ENCODE data around the gene ITM2C.

Gene ITM2C

GRCh38 chr2:230907361-230908091 is 42.8 kb downstream of the ITM2C start:
- DNase-seq (ENCODE audit: low read depth, low spot score), result no peak

GRCh38 chr2:230908092-230908594 is 43.4 kb downstream of the ITM2C start:
- no peak for DNase-seq (ENCODE audit: low read depth, low spot score)

DNA sequence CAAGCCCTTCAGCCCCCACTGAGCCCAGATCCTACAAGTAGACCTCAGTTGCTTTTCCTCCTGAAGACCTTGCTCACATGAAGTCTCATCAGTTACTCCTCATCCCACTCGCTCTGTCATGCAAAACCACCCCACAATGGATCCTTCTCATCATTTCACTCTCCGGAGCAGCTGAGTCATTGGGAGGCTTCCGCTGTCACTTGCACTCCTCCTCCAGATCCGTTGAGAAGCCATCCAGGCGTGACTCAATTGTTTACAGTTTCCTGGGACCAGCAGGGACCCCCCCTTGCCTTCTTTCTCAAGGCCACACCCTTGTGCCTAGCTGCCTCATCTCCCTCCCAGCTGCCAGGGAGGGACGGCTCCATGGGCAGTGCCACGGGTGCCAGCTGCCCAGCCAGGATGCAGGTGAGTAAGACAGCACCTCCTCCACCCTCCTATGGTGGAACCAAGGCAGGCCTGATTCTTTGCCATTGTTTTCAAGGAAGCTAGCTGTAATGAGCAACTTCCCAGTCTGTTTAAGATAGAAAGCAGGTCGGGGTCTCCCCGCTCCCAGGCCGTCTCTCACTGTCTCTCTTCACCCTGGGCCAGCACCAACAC is 44.0 kb downstream of the ITM2C start:
- DNase-seq (ENCODE audit: low read depth, low spot score), result peak; percentile 20

GRCh38 chr2:230909841-230910545 is 45.3 kb downstream of the ITM2C start:
- no peak for DNase-seq (ENCODE audit: low read depth, low spot score)

DNA sequence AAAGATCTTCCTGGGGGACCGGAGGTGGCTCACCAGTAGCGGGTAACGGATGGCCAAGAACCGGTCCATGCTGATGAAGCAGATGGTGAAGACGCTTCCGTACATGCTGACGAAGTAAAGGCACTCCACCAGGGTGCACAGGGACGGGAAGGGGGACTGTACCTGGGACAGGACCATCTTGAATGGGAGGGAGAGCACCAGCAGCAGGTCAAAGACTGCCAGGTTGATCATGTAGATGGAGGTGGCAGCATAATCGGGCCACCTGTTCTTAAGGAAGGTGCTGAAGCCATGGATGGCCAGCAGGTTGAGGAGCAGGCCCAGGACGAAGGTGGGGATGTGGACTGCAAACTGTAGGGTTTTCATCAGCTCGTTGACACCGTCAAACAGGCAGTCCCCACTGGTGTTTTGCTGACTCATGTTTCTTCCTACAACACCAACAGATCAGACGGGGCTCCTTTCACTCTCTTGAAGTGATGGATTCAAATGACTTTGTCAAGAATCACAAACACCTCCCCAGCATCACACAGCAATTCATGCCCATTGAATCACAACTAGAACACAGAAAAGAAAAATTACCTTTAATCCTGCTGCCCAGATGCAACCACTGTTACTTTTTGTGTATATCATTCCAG is 45.9 kb downstream of the ITM2C start:
- no peak for DNase-seq (ENCODE audit: low read depth, low spot score)

- no peak for DNase-seq (ENCODE audit: low read depth, low spot score)
Measured at GRCh38 chr2:230912046-230912445, 47.3 kb downstream of the ITM2C start.

DNA sequence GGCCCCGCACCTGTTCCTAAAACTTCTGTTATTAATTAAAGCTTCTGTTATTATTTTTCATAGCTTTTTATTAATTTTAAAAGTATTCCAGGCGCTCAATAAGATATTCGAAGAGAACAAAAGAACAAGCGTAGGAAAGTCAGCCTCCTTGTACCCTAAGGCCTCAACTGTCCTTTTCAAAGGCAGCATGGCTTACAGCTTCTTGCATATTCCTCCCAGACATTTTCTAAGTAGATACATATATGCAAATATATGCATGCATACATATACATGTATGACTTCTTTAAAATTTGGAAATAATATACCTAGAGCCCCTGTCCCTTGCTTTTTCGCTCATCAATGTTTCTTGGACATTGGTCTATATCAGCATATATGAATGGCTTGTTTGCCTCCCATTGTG is 48.0 kb downstream of the ITM2C start:
- no peak for DNase-seq (ENCODE audit: low read depth, low spot score)

DNA sequence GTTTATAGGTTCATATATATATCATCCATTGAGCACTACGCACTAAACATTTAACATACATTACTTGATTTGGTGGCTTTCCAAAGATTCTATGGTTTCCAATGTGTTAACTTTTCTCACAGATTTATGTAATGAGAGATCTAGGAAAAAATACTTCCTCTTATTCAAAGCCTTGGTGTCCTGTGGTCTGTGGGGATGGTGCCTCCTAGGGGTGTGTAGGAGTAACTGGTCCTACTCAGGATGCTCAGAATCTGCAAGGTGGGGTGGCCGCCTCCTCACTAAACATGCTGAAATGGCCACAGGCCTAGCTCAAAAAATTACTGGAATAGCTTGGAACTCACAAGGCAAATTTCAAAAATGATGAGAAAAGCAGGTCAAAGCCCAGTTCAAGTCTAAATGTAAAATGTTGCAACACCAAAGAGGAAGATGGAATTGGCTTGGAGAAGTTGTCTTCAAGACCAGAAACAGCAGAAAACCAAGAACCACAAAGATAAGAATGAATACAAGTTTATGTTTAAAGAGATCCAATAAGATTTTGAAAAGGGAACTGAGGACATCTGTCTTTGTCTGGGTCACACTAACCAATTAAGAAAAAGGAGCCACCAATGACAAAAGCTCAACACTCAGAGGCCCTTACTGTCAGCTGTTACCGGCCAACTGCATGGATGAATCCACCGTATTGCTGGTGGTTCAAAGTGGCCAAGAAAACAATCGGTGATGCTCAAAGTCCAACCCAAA is 48.8 kb downstream of the ITM2C start:
- DNase-seq (ENCODE audit: low read depth, low spot score), result no peak

GRCh38 chr2:230914886-230915285 is 50.1 kb downstream of the ITM2C start:
- no peak for DNase-seq (ENCODE audit: low read depth, low spot score)

DNA sequence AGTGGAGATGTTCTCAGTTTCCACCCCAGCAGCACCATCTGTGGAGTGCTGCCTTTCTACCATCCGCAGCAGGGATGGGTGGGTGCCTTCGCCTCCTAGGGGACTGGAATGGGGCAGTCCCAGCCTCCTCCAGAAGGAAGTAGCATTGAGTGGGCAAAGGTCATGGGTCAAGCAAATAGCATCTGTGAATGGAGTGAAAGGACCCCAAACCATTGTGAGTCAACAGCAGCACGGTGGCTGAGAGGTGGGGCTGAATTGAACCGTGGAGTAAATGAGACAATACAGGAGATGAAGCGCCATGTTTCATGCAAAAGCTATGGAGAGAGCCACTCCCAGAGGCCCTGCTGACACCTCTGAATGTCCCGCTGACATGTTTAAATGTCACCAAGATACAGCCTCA is 50.6 kb downstream of the ITM2C start:
- no peak for DNase-seq (ENCODE audit: low read depth, low spot score)

DNA sequence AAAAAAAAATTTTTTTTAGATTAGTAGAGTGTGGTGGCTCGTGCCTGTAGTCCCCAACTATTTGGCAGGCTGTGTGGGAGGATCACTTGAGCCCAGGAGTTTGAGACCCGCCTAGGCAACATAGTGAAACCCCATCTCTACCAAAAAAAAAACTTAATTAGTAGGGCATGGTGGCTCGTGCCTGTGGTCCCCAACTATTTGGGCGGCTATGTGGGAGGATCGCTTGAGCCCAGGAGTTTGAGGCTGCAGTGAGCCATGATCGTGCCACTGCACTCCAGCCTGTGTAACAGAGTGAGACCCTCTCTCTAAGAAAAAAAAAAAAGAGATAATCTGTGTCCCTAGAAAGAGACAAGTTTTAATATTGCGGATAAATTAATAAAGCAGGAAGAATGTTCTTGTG is 51.5 kb downstream of the ITM2C start:
- no peak for DNase-seq (ENCODE audit: low read depth, low spot score)

GRCh38 chr2:230919240-230919639 is 54.5 kb downstream of the ITM2C start:
- no peak for DNase-seq (ENCODE audit: low read depth, low spot score)

GRCh38 chr2:230919681-230920080 is 54.9 kb downstream of the ITM2C start:
- DNase-seq (ENCODE audit: low read depth, low spot score), result no peak

GRCh38 chr2:230920167-230920566 is 55.4 kb downstream of the ITM2C start:
- no peak for DNase-seq (ENCODE audit: low read depth, low spot score)

DNA sequence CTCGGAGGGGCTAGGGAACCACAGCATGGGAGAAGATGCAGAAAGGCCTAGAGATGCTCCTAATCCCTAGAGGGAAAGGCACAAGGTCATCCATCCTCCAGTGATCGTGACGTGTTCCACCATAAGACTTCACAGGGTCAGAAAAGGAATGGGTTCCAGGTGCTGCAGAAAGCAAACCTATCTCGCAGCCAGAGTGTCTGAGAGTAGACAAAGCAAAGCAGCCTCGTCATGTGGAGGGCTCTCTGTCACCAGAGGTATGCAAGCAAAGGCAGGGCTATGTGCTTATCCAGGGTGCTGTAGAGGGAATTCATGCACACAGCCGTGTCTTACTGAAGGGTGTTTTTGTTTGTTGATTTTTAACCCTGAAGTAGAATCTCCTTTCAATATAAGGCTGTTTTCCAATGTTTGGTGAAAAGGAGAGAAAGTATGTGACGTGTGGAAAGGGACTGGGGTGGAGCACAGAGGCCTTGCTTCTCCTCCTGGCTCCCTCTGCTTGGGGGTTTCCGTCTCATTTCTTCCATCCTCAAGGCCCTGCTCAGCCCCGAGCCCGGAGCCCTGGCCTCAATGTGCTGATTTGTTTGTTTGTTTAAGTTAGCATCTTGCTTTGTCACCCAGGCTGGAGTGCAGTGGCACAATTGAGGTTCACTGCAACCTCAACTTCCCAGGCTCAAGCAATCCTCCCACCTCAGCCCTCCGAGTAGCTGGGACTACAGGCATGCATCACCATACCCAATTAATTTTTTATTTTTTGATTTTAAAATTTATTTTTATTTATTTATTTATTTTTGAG is 57.3 kb downstream of the ITM2C start:
- DNase-seq (ENCODE audit: low read depth, low spot score), result no peak

DNA sequence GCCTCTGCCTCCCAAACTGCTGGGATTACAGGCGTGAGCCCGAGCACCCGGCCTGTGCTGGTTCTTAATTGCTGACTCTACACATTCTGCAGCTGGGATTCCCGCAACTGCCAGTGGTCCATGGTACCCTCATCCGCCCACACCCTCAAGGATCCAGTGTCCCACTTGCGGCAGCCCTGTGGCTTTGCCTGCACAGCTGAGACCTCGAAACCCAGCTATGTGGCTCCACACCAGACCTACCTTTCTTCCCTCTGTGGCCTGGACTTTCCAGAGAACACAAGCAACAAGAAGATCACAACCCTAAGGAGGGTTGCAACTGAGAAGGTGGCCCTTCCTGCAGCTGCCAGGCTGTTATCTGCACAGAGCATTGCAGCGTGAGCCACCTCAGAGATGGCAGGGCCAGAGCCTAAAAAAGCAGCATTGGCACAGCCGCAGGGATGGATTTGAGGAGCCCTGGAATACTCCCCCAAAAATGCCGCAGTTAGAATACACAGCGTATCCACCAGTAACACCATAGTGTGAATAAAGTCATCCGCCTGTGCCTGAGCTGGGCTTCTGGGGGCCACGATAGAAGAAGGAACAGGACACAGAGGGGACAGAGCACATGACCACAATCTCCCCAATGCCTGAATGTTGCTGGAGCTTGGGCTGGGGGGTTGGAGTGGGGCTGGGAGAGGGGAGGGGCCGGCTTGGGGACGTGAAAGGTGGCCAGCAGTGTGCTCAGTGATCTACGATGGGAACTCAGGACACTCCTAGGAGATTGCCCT is 58.4 kb downstream of the ITM2C start:
- DNase-seq (ENCODE audit: low read depth, low spot score), result no peak

DNA sequence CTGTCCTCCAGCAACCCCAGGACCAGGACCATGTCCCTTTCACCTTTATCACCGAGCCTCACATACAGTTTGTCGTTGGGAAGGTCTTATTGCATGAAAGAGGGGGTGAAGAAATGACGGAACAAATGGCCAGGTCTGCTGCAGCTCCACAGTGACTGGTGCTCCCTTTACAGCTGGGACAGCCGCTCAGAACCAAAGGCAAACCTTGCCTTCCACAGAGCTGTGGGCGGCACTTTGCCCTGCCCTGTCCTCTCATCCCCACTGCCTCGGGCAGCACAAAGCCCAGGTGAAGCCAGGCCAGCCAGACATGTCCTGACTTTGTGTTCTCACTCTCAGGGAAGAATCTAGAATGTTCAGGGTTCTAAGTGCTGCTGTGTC is 59.3 kb downstream of the ITM2C start:
- DNase-seq (ENCODE audit: low read depth, low spot score), result no peak

- no peak for DNase-seq (ENCODE audit: low read depth, low spot score)
Measured at GRCh38 chr2:230924470-230925341, 60.0 kb downstream of the ITM2C start, which contains the start of gene GPR55. GPR55 (minus strand) TSS chr2:230925242; CDS start chr2:230910962, 14,280 bp downstream.

GRCh38 chr2:230925443-230925878 is 60.7 kb downstream of the ITM2C start:
- no peak for DNase-seq (ENCODE audit: low read depth, low spot score)
